Endothelial cell of umbilical vein (primary cell): ENCODE results near the gene SYNPO. TPM values are rescaled to one million over a fixed set of nuclear protein-coding genes. Genes with fewer than 3 reads are reported as not detected.

Experiments
- BruUV-seq: library from RNA; stranded (reverse); fragments of 400-500 nt; replicated peaks from 2 replicates; lab custom pipeline; 2021; lab: Mats Ljungman, UMichigan
- CTCF ChIA-PET: fragments of 300-600, 350-600 bp; sonication (Branson Sonifier 250); formaldehyde crosslinking; loops from one replicate; lab custom pipeline; 2021; ENCODE audit warnings: antibody characterized with exemption, inconsistent platforms; lab: Charles Lee
- POLR2A ChIA-PET: fragments of 300-600, 350-600 bp; sonication (Branson Sonifier 250); formaldehyde crosslinking; loops from one replicate; lab custom pipeline; 2021; ENCODE audit warnings: antibody characterized with exemption, inconsistent platforms; lab: Charles Lee
- DNase-seq: peaks from one replicate; pipeline ENCODE4 v3.0.0-alpha.2; 2011; ENCODE audit warnings: low read depth, low spot score
- FAIRE-seq: peaks from 2 replicates; lab custom pipeline; 2011; peaks lifted over from hg19 to GRCh38; lab: Jason Lieb, UNC
- H2AFZ ChIP-seq: 2 replicates; pipeline ENCODE4 v1.6.0; 2012; ENCODE audit warnings: low read depth, low read length, control low read depth, inconsistent platforms
- H3K27ac ChIP-seq: 2 replicates; pipeline ENCODE4 v1.5.1; 2011; ENCODE audit warnings: low read depth, mild to moderate bottlenecking, control low read depth, low read length, moderate library complexity; ENCODE audit not compliant: insufficient read depth
- H3K27me3 ChIP-seq, 2 experiments: 2 replicates each; pipeline versions ENCODE4 v1.6.0 to v1.6.1; 2011; ENCODE audit warnings: low read length in 2 of 2, mixed read lengths in 1 of 2; ENCODE audit not compliant: control insufficient read depth in 2 of 2, insufficient read depth in 2 of 2
- H3K36me3 ChIP-seq, 2 experiments: 2 replicates in 1 of 2; 3 replicates in 1 of 2; pipeline ENCODE4 v1.5.1; 2011; ENCODE audit warnings: low read length in 2 of 2, mild to moderate bottlenecking in 1 of 2, moderate library complexity in 1 of 2; ENCODE audit not compliant: control insufficient read depth in 2 of 2, insufficient read depth in 2 of 2; ENCODE audit errors: extremely low read depth in 1 of 2
- H3K4me1 ChIP-seq: 3 replicates; pipeline ENCODE4 v1.5.1; 2011; ENCODE audit warnings: mild to moderate bottlenecking, low read length; ENCODE audit not compliant: control insufficient read depth, insufficient read depth; ENCODE audit errors: extremely low read depth
- H3K4me2 ChIP-seq: 2 replicates; pipeline ENCODE4 v1.6.1; 2011; ENCODE audit warnings: low read length, control low read depth, mixed read lengths; ENCODE audit not compliant: insufficient read depth
- H3K4me3 ChIP-seq, 3 experiments: fragments of 200-600 bp in 1 of 3; sonication (generic), shearing (Covaris generic) in 1 of 3; replicated peaks in 1 of 3; 2 replicates each; pipeline ENCODE4 v1.5.1; 2011 to 2016; ENCODE audit warnings: control low read depth in 3 of 3, low read length in 3 of 3, mild to moderate bottlenecking in 2 of 3, inconsistent platforms in 1 of 3, low read depth in 1 of 3, moderate library complexity in 1 of 3; ENCODE audit not compliant: insufficient read depth in 1 of 3
- H3K79me2 ChIP-seq: 2 replicates; pipeline ENCODE4 v1.6.0; 2012; ENCODE audit warnings: low read length, inconsistent platforms; ENCODE audit not compliant: control insufficient read depth, insufficient read depth
- H3K9ac ChIP-seq: replicated peaks from 2 replicates; pipeline ENCODE3; 2011; ENCODE audit warnings: low read length, control low read depth; ENCODE audit not compliant: insufficient read depth; ENCODE audit errors: extremely low read depth
- H3K9me1 ChIP-seq: replicated peaks from 3 replicates; pipeline ENCODE4 v1.6.0; 2011; ENCODE audit warnings: mild to moderate bottlenecking, low read length; ENCODE audit not compliant: control insufficient read depth, insufficient read depth; ENCODE audit errors: extremely low read depth
- H3K9me3 ChIP-seq: replicated peaks from 2 replicates; pipeline ENCODE4 v1.5.1; 2012; ENCODE audit warnings: low read length, inconsistent platforms; ENCODE audit not compliant: control insufficient read depth, insufficient read depth
- H4K20me1 ChIP-seq: replicated peaks from 2 replicates; pipeline ENCODE3; 2011; ENCODE audit warnings: mild to moderate bottlenecking, low read length; ENCODE audit not compliant: control insufficient read depth, insufficient read depth; ENCODE audit errors: extremely low read depth
- CTCF ChIP-seq, 2 donors: IDR thresholded peaks; 1 replicate in 1 of 2; 2 replicates in 1 of 2; pipeline ENCODE4 v1.5.1; 2011; ENCODE audit warnings: low read length in 2 of 2, mild to moderate bottlenecking in 2 of 2, moderate library complexity in 2 of 2, control low read depth in 1 of 2, inconsistent platforms in 1 of 2, low read depth in 1 of 2; ENCODE audit not compliant: insufficient read depth in 1 of 2; ENCODE audit errors: extremely low read depth in 1 of 2
- EZH2 ChIP-seq: IDR thresholded peaks from 2 replicates; pipeline ENCODE4 v1.6.1; 2012; ENCODE audit warnings: borderline replicate concordance, low read depth, mild to moderate bottlenecking, moderate library complexity, low read length, inconsistent platforms; ENCODE audit not compliant: severe bottlenecking
- FOS ChIP-seq: IDR thresholded peaks from 2 replicates; pipeline ENCODE4 v1.6.1; 2011; ENCODE audit warnings: mild to moderate bottlenecking, low read length, moderate library complexity, borderline replicate concordance; ENCODE audit not compliant: insufficient read depth
- GATA2 ChIP-seq: IDR thresholded peaks from 2 replicates; pipeline ENCODE4 v1.7.0; 2011; ENCODE audit warnings: low read depth, mild to moderate bottlenecking, moderate library complexity, mixed read lengths, low read length; ENCODE audit not compliant: insufficient read length, insufficient read depth
- JUN ChIP-seq: IDR thresholded peaks from 2 replicates; pipeline ENCODE4 v1.6.1; 2011; ENCODE audit warnings: borderline replicate concordance, low read depth; ENCODE audit not compliant: insufficient read length, insufficient read depth
- MAX ChIP-seq: IDR thresholded peaks from 2 replicates; pipeline ENCODE4 v1.6.1; 2011; ENCODE audit not compliant: insufficient read depth, insufficient read length
- MYC ChIP-seq: IDR thresholded peaks from one replicate; pipeline ENCODE4 v1.6.1; 2011; ENCODE audit warnings: mild to moderate bottlenecking, low read depth, low read length
- POLR2A ChIP-seq: IDR thresholded peaks from 2 replicates; pipeline ENCODE4 v1.6.1; 2012; ENCODE audit warnings: low read depth, mild to moderate bottlenecking, control low read depth, low read length
- POLR2AphosphoS5 ChIP-seq: IDR thresholded peaks from 2 replicates; pipeline ENCODE4 v1.6.1; 2012; ENCODE audit warnings: low read depth, mild to moderate bottlenecking, control low read depth, low read length, moderate library complexity; ENCODE audit not compliant: insufficient read depth
- dilution Hi-C: fragments of 300-500 bp; cut with MboI; formaldehyde crosslinking; loops from one replicate; pipeline ENCODE4 v1.15.0; 2019; ENCODE audit warnings: low sequenced_read_pairs; ENCODE audit not compliant: extremely low pct_ligation_motif_present
- intact Hi-C: fragments of 100-400 bp; cut with micrococcal nuclease; formaldehyde crosslinking; loops from one replicate; pipeline ENCODE4 v1.10.0; 2022
- polyA plus RNA-seq, 4 experiments: library from polyadenylated mRNA; depleted of rRNA in 3 of 4; stranded (reverse) in 3 of 4; unstranded in 1 of 4; fragments of >200 nt; gene quantifications; 2 replicates each; pipeline versions ENCODE4 v1.2.1 to v1.2.3, GENCODE V29; 2011 to 2012; ENCODE audit warnings: missing spikeins in 1 of 4
- total RNA-seq: library from RNA; stranded (reverse); gene quantifications from 2 replicates; pipeline ENCODE4 v1.2.3, GENCODE V29; 2021

Gene SYNPO
- total and polyA plus RNA-seq, 2 donors (not counting 3 experiments of a cell fraction or from before 2014, with no cell fraction given): 68.4 to 121 TPM

GRCh38 chr5:150689120-150689519 lies 48.7 kb downstream of the SYNPO start:
- no peak overlapping the region for H3K4me2 ChIP-seq
- H3K27me3 ChIP-seq: no peaks in the 10 kb centered on the region
- ChIA-PET CTCF (interaction anchor here (1.7 kb wide), 1 partner anchor 11 kb away, joined by 8 read pairs; the partner anchor contains the start of gene RBM22), POLR2A (no interaction called here)
- no peaks in the 10 kb centered on the region for H3K4me1 ChIP-seq
- H3K9ac ChIP-seq: no peak overlapping the region
- no peaks in the 10 kb centered on the region for H3K79me2 ChIP-seq
- H3K36me3 ChIP-seq: peaks cover 19 to 21% of the 10 kb centered on the region in 2 experiments
- dilution Hi-C loops: no loop called here
- H3K27ac ChIP-seq: no peak overlapping the region
- no peak for DNase-seq
- no peaks in the 10 kb centered on the region for H4K20me1 ChIP-seq
- no peak for TF ChIP-seq GATA2
- no peak for TF ChIP-seq POLR2AphosphoS5
- TF ChIP-seq MYC: no peak
- no peak for TF ChIP-seq JUN
- no peak for TF ChIP-seq POLR2A
- no peak for TF ChIP-seq EZH2
- intact Hi-C loops: no loop called here
- no peaks in the 10 kb centered on the region for H3K9me1 ChIP-seq
- H3K9me3 ChIP-seq: no peaks in the 10 kb centered on the region
- H3K4me3 ChIP-seq: no peak overlapping the region
- no peak for FAIRE-seq
- no TSS peak for BruUV-seq
- no peak overlapping the region for H2AFZ ChIP-seq

GRCh38 chr5:150690760-150691159 lies 50.3 kb downstream of the SYNPO start:
- Histone ChIP-seq H3K9ac (no peak overlapping the region), H3K9me1 (no peaks in the 10 kb centered on the region), H2AFZ (no peak overlapping the region), H3K27me3 (no peaks in the 10 kb centered on the region), H4K20me1 (no peaks in the 10 kb centered on the region), H3K4me2 (no peak overlapping the region), H3K79me2 (no peaks in the 10 kb centered on the region), H3K4me1 (no peaks in the 10 kb centered on the region), H3K9me3 (no peaks in the 10 kb centered on the region), H3K27ac (no peak overlapping the region), H3K36me3 (peaks cover 27 to 34% of the 10 kb centered on the region in 2 experiments), H3K4me3 (no peak overlapping the region)
- TF ChIP-seq GATA2: no peak
- no peak for TF ChIP-seq CTCF (IDR thresholded peaks at IDR 0.05; ENCODE audit: extremely low read depth in 1 of 2, insufficient read depth in 1 of 2, low read depth in 1 of 2, low read length in 2 of 2)
- TF ChIP-seq FOS: no peak
- TF ChIP-seq JUN: no peak
- no peak for TF ChIP-seq MYC
- TF ChIP-seq POLR2A: no peak
- no peak for TF ChIP-seq EZH2
- no peak for TF ChIP-seq POLR2AphosphoS5
- no peak for TF ChIP-seq MAX
- DNase-seq (no peak), FAIRE-seq (no peak)
- dilution Hi-C loops (no loop called here), intact Hi-C loops (no loop called here)
- no TSS peak for BruUV-seq
- ChIA-PET CTCF (interaction anchor here (1.1 kb wide), 1 partner anchor 156 kb away, joined by 4 read pairs; no protein-coding TSS in a partner anchor), POLR2A (no interaction called here)
